Suppressor macrophage treated with lipopolysaccharide for 4 hours (primary cell): Measurements from ENCODE around the gene LIF.

Experiments used
- DNase-seq: peaks from one replicate; pipeline ENCODE4 v3.0.0-alpha.2; 2020

The LIF gene

DNA sequence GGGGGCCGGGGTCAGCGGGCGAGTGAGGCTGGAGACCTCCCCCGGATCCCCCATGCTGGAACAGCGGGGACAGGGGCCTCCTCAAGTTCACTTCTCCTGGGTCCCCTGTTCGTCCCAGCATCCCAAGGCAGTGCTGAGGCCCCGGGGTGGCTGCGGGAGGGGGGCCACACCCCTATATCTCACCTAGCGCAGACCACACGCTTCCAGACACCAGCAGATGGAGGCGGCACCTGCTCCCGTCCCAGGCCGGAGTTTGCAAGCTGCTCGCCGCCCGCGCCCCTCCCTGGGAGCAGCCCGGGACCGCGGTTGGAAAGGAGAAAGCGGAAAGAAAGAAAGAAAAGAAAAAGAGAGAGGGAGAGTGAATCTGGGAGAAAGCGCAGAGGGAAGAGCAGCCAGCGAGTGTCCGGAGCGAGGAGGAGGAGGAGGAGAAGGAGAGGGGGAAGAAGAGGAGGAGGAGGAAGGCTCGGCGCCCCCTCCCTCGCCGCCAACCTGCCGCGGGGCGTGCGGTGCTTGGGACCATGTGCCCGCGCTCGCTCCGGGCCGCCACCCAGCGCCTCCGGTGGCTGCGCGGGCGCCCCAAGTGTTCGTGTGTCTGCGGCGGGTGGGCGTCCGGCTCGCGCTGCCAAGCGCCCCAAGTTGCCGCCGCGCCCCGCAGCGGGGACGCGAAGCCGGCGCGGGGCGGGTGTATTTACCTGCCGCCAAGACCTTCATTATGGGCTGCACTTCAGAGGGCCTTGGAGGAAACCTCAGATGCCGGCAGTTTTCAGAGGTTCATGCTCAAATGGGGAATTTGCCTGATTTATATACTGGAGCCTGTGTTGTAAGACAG, at the start of gene LIF:
LIF (minus strand) TSS at position 775 of the 829 bp plus-strand sequence; CDS start at position 711, 64 bp downstream.
- no peak for DNase-seq

DNA sequence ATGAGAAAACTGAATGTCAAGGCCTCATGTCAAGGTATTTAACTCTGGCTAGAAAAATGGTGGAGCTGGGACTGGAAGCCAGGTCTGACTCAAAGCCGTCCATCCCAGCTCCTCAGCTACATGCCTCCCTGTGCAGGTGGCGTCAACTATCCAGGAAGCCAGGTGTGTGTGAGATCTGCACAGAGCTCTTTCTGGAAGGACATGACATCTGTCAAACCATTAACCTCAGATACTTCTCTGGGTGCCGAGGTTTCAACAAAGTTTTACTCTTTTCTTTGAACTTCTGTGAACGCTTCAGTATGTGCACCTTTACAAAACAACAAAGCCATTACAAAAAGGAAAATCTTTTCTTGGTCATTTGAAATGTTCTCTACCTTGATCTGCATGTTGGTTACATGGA, 49.8 kb upstream of the LIF start:
- no peak for DNase-seq

DNA sequence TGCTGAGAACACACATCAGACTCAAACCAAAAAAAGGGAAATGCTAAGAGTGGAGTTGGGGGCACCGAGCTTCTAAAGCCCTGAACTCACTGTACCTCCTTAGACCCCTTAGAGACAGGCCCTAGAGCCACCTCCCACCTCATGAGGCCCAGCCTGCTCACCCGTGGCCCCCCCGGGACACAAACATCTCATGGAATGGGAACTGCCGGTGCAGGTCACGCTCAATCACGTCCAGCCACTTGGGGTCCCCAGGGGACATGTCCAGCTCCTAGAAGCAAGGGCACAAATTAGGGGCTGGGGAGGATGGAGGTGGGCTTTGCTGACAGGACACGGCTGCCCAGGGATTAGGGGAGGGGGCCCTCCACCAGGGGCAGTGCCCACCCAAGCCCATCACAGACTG, 49.0 kb upstream of the LIF start:
- no peak for DNase-seq

DNA sequence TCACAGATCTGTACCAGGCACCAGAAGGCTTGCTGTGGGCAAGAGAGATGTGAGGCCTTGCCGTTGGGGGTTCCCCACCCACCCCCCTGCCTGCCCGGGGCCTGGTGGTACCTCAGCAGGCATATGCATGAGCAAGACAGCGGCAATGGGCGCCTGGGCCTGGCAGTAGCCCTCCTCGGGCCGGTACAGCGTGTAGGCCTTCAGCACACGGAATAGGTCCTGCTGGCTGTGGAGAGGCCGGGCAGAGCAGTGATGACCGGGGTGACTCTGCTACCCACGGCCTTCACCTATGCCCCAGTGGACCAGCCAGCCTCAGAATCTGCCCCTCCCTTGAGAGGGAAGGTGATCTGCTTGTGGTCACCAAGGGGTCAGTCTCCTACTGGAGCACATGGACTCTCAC, 48.3 kb upstream of the LIF start:
- no peak for DNase-seq

DNA sequence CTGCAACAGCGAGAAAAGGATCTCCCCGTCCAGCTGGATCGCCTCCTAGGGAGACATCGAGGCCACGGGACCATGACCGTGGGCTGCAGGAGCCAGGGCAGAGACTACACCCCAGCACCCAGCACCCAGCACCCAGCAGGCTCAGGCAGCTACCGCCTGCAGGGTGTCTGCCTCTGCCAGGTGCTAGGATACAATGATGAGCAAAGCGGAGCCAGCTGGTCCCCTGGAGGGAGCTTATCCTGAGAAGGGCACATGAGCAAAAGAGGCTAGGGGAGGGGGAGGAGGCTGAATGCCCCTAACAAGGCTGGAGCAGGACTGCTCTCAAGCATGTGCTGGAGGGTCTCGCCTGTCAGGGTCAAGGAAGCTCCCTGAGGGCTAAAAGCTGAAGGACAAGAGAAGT, 47.5 kb upstream of the LIF start:
- no peak for DNase-seq

DNA sequence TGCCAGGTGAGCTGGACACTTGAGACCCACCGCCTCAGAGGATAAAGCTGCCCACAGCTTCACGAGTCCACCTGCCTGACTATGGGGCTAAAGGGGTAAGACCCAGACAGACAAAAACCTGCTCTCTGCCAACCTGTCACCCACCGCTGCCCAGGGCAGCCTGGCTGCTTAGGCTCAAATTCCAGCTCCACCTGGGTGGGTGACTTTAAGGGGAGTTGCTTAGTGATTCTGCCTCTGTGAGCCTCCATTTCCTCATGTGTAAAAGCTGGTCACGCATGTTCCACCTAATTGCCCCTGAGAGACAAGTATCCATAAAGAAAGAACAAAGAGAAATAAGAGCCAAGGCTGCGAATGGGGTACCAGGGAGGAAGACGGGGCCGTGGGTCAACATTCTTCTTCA, 46.5 kb upstream of the LIF start:
- DNase-seq, result no peak

DNA sequence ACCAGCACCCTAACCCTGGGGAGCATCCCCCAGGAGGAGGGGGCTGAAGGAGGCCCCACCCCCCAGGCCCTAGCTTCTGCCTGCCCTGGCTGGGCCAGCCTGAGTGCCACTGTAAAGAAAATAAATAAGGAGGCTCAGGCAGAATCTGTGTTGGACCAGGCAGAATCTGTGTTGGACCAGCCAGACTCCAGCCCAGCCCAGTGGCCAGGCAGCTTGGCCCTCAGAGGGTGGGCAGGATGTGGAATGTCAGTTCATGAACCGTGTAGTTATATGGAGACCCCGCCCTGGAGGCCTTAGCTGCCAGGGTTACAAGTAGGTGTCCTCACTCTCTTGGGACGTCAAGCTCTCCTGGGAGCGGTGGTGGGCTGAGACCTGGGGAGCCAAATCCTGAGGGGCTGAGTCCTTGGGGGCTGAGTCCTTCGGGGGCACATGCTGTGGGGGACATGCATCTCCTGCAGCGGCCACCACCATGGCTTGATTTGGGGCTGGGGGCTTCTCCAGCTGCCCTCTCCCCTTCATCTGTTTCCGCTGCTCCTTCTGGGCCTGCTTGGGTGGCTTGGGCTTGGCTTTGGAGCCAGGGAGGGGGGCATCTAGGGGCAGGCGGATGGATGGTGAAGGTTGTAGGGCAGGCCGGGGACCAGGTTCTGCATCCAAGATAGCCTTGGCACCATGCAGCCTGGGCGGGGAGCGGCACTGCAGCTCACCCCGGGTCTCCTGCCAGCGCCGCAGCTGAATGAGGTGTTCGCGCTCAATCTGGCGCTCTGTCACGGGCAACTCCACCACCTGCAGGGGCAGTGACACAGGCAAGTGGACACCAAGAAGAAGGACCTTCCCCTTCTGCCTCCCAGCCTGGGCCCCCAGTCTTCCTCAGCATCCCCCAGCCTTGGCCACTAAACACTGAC, 45.8 kb upstream of the LIF start:
- DNase-seq, result no peak

DNA sequence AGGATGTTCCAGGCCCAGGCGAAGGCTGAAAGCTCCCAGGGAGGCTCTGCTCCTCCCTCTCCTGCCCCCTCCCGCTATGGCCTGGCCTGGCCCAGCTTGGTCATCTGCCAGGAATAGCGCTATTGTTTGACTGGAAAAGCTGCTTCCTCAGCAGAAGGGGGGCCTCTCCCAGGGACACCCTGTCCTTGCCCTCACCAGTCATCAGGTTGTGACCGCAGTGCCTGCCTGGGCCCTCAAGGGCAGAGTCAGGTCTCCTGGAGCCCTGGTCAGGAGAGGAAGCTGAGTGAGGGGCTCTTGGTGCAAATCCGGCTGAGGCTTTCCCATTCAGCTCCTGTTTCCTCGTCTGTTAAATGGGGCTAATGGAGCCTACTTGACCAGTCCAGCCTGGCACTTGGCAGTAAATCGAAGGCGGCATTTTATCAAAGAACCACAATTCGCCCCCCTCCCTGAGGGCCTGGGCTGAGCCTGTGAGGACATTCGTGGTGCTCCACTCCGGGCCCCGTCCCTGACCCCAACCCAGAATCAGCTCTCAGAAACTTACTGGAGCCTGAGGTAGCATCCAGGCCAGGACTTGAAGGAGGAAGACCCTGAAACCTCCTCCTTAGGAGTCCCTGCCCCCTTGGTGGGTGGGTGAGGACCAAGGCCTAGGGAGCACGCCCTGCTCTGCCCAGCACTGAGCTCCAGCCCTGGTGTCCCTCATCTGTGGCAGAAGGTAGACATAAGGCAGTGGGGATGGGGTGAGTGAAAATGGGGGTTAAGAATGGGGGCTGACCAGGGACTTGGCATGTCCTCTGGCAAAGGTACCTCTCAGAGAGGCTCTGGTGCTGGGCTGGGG, 44.7 kb upstream of the LIF start:
- DNase-seq, result no peak

DNA sequence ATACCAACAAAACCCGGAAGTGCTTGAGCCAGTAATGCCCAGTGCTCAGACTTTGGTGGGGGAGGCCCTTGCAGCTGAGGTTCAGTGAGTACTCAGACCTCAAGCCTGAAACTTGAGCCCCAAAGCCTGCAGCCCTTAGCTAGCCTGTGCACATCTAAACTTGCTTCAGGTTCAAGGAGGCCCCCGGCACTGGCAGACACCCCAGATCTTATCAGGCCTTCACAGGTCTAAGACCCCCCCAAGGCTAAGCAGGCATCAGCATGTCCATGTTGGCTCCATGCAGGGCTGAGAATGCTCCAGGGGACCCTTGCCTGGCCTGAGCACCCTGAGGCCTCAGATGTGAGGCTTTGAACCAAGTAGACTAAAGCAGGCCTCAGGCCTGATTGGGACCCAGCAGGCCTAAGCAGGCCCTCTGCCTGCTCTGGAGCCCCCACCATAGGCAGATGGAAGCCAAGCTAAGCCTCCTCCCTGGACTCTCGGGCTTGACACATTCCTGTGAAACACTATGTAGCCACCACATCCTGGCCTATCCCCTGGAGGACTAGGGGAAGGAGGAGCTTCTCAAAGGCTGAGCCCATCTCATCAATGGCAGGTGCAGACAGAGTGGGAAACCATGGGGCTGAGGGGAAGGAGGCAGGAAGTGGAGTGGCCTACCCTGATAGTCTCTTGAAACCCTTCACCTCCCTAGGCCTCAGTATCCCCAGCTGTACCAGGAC, 43.9 kb upstream of the LIF start:
- DNase-seq, result no peak

DNA sequence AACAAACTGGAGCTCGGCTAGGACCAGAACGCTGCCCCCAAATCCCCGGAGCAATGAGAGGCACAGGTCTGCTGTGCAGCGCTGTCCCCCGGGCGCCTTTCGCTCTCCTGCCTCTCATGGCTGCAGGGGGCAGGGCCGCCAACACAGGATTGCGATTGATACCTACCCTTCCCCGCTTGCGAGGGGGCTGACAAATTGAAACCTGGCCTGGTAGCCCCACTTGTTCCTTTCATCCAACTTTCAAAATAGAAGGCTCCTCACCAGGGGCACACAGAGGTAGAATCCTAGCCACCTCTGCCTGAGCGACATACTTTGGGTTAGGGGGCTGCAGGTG, 43.4 kb upstream of the LIF start:
- DNase-seq, result no peak

DNA sequence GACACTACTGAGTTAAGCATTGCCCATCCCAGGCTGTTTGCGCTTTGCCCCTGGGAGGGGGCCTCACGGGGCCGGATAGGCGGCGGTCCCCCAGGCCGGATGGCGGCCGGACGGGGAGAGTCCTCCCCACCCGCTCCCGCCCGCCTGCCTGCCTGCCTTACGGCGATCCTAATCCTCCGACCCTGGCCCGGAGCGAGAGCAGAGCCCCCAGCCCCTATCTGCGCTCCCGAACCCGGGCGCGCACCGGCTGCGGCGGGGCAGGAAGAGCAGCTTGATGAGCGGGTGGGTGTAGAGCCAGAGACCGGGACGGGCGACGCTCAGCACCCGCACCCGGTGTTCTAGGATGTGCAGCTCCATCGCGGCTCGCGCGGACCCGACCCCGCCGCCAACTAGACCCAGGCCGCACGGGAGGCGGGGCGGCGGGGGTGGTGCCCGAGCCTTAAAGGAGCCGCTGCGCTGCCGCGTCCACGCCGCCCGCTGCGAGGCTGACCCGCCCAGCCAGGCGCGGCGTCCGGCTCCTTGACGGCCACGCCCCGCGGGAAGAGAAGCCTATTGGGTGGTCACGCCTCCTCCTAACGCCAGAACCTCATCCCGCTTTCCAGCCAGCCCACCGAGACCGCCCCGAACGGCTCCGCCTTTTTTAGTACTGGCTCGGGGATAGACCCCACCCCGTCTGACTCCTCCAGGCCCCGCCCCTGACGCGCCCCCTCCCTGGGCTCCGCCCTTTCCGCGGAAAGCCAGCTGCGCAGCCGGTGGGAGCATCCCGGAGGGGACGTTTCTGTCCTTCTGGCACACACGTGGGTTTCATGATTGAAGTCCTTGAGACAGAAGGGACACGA, 42.8 kb upstream of the LIF start, which contains the start of gene CASTOR1:
CASTOR1 (minus strand) TSS at position 365 of the 839 bp plus-strand sequence; CDS start at position 357, 8 bp downstream.
- peak; percentile 97 for DNase-seq

DNA sequence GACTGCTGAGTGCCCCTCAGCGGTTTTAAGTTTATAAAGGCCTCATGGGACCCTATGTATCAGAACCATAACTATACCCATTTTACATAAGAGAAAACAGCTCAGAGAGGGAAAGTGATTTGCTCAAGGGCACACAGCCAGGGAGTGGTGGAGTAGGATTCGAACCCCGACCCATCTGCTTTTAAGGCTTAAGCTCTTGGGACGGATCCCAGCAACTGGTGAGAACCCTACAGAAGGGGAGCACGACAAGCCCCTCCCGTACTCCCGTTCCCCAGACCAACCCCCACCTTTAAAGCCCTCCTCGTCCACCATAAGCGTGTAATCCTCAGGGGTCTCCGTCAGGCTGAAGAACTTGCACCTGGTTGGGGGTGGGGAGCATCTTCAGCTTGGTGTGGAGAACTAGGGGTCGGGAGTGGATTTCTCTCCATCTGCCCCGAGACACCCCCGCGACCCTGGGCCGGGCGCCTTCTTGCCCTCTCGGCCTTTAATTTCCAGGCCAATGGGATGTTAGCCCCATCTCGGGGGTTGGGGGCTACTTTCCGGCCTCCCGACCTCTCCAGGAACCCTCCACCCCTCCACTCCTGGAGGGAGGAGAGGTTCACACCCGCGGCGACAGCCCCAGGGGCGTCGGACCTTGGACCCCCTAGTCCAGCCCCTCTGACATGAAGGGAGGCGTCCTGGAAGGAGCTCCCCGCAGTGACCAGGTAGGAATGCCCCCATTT, 42.0 kb upstream of the LIF start:
- no peak for DNase-seq

DNA sequence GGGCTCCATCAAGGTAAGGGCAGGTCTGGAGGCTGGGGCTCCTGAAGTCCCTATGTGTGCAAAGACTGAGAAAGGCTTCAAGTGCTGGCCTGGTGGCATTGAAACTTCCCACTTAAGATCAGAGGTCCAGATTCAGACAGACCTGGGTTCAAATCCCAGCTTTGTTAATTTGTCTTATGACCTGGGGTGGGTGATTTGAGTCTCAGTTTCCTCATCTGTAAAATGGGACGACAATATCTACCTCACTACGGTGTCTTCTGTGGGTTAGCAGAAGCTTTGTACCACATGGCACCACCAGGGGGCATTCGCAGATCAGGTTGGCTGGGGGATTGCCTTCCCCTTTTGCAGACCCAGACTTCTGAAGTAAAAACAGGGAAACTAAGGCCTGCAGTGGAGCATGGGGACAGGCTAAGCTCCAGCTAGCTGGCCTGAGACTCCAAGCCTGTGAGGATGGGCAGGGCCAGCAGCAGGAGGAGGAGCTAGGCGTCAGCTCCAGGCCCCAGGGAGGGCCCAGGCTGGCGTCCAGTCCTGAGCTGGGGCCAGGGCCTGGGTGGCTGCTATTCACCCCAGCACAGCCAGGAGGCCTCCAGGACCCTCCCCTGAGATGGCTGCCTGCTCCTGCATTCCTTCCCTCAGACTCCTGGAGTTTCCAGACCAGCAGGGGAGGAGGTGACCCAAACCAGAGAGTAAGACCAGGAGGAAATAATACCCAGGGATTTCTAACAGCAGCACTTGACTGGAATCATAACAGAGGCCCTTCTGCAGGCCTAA, 41.3 kb upstream of the LIF start:
- DNase-seq, result peak; percentile 88

DNA sequence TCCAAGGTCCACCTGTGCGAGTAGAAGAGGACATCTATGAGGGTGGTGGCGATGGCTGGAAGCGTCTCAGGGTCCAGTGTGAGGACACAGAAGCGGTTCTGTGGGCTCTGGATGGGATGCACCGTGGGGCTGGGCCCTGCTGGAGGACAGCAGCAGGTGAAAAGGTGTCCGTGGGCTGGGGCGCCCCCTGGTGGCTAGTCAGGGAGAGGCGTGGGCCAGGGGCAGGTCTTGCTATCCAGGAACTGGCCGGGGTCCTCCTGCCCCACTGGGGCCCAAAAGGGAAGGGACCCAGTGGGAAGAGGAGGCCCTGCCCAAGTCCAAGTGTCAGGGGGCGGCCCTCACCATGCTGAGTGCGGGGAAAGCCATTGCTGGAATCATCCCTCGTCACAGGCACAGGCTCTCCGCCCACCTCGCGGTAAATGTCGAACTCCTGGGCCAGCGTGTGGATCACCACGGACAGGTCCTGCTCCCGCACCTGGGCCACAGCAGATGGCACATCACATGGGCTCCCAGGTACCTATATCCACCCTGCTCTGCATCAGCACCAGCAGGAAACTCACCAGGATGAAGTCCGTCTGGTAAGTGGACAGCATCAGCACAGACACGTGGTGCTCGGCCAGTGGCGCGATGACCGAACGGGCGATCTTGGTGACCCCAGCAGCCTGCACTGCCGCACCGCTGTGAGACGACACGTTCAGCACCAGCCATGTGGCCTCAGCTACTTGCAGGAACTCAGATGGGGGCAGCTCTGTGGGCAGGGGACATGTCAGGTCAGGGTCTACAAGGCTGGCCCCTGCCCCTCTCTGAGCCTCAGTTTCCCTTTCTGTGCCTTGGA, 40.5 kb upstream of the LIF start:
- peak; percentile 72 for DNase-seq

DNA sequence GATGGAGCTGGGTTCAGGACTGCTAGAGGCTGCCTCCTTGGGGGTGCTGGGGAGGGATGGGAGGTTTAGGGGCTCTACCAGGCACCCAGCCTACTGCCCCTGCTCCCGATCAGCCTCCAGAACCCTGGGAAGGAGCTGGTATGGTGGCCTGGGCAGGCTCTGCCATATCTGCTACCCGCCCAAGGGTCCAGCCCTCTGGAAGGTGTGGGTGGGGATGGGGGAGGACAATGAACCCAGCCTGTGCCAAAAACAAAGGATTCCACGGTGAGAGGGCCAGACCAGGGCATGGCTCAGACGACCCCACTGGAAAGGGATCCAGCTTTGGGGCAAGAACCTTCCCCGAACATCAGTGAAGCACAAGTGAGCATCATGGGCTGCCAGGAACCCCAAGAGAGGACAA, 39.8 kb upstream of the LIF start:
- DNase-seq, result no peak

DNA sequence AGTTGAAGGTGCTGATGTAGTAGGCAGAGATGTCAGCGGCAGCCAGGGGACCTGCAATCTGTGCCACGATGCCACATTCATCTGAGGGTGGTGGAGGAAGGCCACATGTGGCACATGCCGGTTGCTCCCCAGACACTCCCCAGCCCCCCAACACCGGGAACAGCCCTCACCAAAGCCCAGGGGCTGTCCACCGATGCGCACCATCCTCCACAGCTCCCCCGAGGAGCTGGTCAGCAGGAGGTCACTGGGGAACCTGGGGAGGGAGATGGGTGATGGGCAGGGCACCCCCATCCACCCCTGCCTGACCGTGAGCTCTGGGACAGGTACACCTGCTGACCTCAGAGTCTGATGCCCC, 39.3 kb upstream of the LIF start:
- DNase-seq, result no peak

DNA sequence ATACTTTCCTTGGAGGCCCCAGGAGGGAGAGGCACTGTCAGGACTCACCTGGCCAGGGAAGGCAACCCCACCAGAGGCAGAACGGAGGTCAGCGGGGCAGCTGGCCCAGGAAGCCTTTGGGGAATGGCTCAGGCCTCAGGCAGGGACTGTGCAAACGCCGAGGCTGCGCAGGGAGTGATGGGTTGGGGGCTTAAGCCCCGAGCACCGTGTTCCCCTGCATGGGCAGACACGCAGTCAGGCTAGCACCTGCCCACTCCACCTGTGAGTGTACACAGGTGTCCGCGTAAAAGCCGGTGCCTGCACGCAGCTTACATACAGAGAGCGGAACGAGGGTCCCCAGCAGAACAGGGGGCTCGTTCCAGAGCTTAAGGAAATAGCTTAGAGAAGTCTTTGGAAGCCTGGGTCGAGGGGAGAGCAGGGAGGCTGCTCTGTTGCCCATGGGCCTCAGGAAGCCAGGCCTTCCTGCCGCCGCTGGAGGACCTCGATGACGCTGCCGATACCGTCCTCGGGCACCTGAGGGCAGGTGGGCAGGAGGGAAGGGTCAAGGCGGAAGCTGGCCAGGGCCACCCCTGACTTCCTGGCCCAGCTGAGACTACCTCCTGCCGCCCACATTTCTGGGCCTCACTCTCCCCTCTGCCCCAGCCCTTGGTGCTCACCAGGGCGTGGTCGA, 38.8 kb upstream of the LIF start:
- no peak for DNase-seq

DNA sequence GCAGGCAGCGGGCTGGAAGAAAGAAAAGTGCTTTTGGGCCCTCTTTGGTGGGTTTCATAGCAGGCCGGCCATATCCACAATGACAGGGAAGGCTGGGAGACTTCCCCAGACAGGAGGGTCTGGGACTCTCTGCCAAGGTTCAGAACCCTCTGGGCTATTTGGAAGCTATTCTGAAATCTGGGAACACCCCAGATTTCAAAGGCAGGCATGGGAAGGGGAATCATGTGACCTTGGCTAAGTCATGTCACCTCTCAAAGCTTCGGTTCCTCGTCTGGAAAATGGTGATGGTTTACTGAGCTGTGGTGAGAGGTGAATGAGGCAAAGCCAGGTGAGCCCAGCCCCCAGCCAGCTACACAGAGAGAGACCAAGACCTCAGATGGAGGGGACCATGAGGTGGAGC, 38.1 kb upstream of the LIF start:
- DNase-seq, result peak; percentile 67

DNA sequence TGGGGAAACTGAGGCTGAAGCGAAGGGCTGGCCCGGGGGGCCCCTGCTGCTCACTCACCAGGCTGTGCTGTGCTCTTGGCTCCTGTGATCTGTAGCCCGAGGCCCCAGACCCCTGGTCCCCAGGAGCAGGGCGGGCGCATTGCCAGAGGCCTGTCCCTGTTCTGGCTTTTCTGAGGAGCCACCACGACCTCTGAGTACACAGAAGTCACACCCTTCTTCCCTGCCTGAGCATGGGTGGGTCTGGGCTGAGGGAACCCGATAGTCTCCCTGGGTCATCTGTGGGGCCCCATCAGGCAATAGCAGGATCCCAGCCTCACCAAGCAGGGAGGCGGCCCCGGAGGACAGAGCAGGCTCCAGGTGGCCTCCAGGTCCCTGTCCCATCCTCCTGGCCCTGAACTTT, 37.6 kb upstream of the LIF start:
- no peak for DNase-seq
